Activated naive CD4-positive, alpha-beta T cell treated with anti-CD3 and anti-CD28 coated beads, Interleukin-2, amount 50 U/mL, for 24 hours (primary cell): ENCODE measurements around the gene P2RY8.
A peak's percentile ranks its signal among the peaks of the same experiment; 100 is the strongest.
"Not testable (repeated sequence)": the region's sequence is repeated elsewhere in the genome, so short reads cannot be mapped to it uniquely, and the experiment has no call there.

Experiments used
- H3K27ac Mint-ChIP-seq: one replicate; pipeline ENCODE4 v1.8.0; 2021; ENCODE audit warnings: mild to moderate bottlenecking, mixed read lengths
- H3K27me3 Mint-ChIP-seq: one replicate; pipeline ENCODE4 v1.8.0; 2021; ENCODE audit warnings: mixed read lengths
- H3K36me3 Mint-ChIP-seq: one replicate; pipeline ENCODE4 v1.8.0; 2021; ENCODE audit warnings: mixed read lengths
- H3K4me1 Mint-ChIP-seq: one replicate; pipeline ENCODE4 v1.8.0; 2021; ENCODE audit warnings: mixed read lengths
- H3K4me3 Mint-ChIP-seq: one replicate; pipeline ENCODE4 v1.8.0; 2021; ENCODE audit warnings: mild to moderate bottlenecking, mixed read lengths
- H3K9me3 Mint-ChIP-seq: one replicate; pipeline ENCODE4 v1.8.0; 2021; ENCODE audit warnings: mixed read lengths

P2RY8 gene

DNA sequence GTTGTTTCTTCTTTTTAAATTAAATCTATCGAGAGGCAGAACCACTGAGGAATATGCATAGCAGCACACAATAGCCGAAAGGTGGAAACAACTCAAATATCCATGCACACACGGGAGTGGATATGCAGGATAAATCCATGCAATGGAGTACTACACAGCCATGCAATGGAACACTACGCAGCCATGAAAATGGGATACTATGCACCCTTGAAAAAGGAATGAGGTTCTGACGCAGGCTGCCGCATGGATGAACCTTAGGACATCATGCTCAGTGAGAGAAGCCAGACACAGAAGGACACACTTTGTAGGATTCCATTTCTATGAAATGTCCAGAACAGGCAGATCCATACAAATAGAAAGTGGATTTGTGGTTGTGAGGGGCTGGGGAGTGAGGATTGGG is 18.4 kb upstream of the P2RY8 start:
- Mint-ChIP-seq H3K27me3 (no peaks in the 10 kb centered on the region), H3K9me3 (peaks cover 14% of the 10 kb centered on the region), H3K4me1 (peaks cover 64% of the 10 kb centered on the region), H3K4me3 (peak overlapping the region; percentile 62), H3K36me3 (peaks cover 12% of the 10 kb centered on the region), H3K27ac (peak overlapping the region; percentile 87)

GRCh38 chrX:1554469-1555210 is 17.7 kb upstream of the P2RY8 start:
- peaks cover 14% of the 10 kb centered on the region for H3K9me3 Mint-ChIP-seq
- H3K4me3 Mint-ChIP-seq, result peak overlapping the region; percentile 62
- peak overlapping the region; percentile 87 for H3K27ac Mint-ChIP-seq
- H3K4me1 Mint-ChIP-seq, result peaks cover 69% of the 10 kb centered on the region
- H3K36me3 Mint-ChIP-seq, result peaks cover 14% of the 10 kb centered on the region
- no peaks in the 10 kb centered on the region for H3K27me3 Mint-ChIP-seq

GRCh38 chrX:1551959-1552546 is 15.1 kb upstream of the P2RY8 start:
- H3K27me3 Mint-ChIP-seq, result no peaks in the 10 kb centered on the region
- H3K4me1 Mint-ChIP-seq, result peaks cover 53% of the 10 kb centered on the region
- H3K27ac Mint-ChIP-seq, result peak overlapping the region; percentile 96
- H3K9me3 Mint-ChIP-seq, result peaks cover 9% of the 10 kb centered on the region
- H3K4me3 Mint-ChIP-seq, result peak overlapping the region; percentile 36
- peaks cover 12% of the 10 kb centered on the region for H3K36me3 Mint-ChIP-seq

DNA sequence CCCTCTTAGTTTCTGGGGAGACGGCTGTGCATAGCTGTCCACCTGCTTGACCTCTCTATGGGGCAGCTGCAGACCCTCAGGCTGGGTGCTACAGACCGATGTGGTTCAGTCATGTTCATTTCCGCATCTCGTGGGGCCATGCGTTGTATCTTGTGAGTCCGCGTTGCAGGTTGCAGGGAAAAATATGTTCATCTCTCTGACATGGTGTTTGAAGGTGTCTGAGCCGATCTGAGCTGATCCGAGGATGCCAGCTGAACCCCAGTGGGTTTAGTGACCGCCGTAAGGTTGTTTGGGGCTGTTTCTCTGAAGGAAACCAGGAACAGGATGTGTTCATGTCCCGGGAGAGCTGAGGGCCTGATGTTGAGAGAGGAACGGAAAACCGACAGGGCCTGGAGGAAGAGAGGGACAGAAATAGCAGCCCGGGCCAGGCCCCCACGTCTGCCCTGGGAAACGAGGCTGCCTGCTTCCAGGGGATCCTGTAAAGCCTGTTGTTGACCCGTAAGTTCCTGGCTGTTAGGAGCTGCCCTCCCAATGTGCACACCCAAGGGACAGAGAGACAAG is 9.8 kb upstream of the P2RY8 start:
- no peaks in the 10 kb centered on the region for H3K27me3 Mint-ChIP-seq
- H3K27ac Mint-ChIP-seq, result peak overlapping the region; percentile 82
- H3K4me1 Mint-ChIP-seq, result peaks cover 32% of the 10 kb centered on the region
- peaks cover 9% of the 10 kb centered on the region for H3K9me3 Mint-ChIP-seq
- peaks cover 6% of the 10 kb centered on the region for H3K36me3 Mint-ChIP-seq
- no peak overlapping the region for H3K4me3 Mint-ChIP-seq

GRCh38 chrX:1545776-1546408 is 8.9 kb upstream of the P2RY8 start:
- peak overlapping the region; percentile 25 for H3K27ac Mint-ChIP-seq
- H3K9me3 Mint-ChIP-seq, result peaks cover 7% of the 10 kb centered on the region
- peaks cover 23% of the 10 kb centered on the region for H3K4me1 Mint-ChIP-seq
- H3K27me3 Mint-ChIP-seq, result no peaks in the 10 kb centered on the region
- no peak overlapping the region for H3K4me3 Mint-ChIP-seq
- H3K36me3 Mint-ChIP-seq, result peaks cover 5% of the 10 kb centered on the region

DNA sequence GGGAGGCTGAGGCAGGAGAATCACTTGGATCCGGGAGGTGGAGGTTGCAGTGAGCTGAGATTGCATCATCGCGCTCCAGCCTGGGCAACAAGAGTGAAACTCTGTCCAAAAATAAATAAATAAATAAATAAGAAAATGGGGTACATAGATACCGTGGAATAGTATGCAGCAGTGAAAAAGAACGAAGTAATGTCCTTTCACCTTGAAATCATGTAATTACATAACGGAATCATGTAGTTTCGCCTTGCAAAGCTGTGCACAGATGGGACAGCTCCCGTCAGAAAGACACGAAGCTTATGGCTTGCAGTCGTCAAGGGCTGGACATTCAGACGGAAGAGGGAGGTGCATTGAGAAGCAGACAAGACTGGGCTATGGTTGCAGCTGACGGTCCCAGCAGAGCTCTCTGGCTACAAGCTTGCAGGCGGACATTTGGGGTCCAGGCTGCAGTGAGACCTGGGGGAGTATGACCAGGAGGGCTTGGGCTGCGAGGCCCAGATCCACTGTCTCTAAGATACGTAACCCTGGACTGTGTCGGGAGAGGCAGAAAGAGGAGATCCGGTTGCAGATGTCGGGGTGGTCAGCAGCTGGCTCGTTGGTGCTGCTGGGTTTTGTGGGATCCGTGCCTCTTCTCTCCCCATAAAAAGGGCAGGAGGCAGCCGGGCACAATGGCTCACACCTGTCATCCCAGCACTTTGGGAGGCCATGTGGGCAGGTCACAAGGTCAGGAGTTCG is 6.2 kb upstream of the P2RY8 start:
- Mint-ChIP-seq H3K4me3 (no peak overlapping the region), H3K27me3 (no peaks in the 10 kb centered on the region), H3K9me3 (peaks cover 7% of the 10 kb centered on the region), H3K27ac (peak overlapping the region; percentile 86), H3K4me1 (peaks cover 10% of the 10 kb centered on the region), H3K36me3 (peaks cover 3% of the 10 kb centered on the region)

DNA sequence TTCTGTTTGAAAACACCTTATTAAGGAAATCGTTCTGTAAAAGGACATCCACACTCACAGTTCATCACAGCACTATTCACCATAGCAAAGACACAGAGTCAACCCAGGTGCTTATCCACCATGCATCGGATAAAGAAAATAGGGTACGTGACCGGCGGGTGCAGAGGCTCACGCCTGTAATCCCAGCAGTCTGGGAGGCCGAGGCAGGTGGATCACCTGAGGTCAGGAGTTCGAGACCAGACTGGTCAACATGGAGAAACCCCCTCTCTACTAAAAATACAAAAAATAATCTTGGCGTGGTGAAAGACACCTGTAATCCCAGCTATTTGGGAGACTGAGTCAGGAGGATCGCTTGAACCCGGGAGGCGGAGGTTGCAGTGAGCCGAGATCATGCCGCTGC is 2.2 kb upstream of the P2RY8 start:
- H3K27ac Mint-ChIP-seq, result peak overlapping the region; percentile 26
- H3K27me3 Mint-ChIP-seq, H3K4me3 Mint-ChIP-seq, H3K9me3 Mint-ChIP-seq, H3K36me3 Mint-ChIP-seq: not testable (repeated sequence)
- peaks cover 22% of the 10 kb centered on the region for H3K4me1 Mint-ChIP-seq

DNA sequence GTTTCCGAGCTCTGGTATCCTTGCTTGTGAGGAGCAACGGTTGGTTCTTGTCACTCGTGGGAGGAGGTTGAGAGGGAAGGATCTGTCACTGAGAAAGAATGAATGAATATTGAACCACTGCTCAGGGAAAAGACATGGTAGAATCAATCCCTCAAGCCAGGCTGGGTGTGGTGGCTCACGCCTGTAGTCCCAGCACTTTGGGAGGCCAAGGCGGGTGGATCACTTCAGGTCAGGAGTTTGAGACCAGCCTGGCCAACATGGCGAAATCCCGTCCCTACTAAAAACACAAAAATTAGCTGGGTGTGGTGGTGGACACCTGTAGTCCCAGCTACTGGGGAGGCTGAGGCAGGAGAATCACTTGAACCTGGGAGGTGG is 718 bp upstream of the P2RY8 start:
- H3K9me3 Mint-ChIP-seq, H3K27me3 Mint-ChIP-seq, H3K36me3 Mint-ChIP-seq: not testable (repeated sequence)
- H3K4me3 Mint-ChIP-seq, result peak overlapping the region; percentile 91
- peaks cover 28% of the 10 kb centered on the region for H3K4me1 Mint-ChIP-seq
- peak overlapping the region; percentile 97 for H3K27ac Mint-ChIP-seq

DNA sequence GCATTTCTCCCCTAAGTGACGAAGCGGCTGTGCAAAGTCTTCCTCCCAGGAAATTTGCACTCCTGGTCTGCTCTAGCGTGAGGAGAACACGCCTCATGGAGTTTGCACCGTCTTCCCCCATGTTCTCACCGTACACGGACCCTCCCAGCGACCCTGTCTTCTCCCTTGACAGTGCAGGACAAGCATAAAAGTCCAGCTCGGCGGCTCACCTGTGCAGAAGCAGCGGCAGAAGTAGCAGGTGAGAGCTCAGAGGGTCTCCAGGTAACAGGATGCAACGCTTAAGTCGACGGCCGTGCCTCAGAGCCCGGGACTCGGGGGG is 314 bp downstream of the P2RY8 start:
- peaks cover 31% of the 10 kb centered on the region for H3K4me1 Mint-ChIP-seq
- H3K36me3 Mint-ChIP-seq, result peaks cover 3% of the 10 kb centered on the region
- H3K9me3 Mint-ChIP-seq, result no peaks in the 10 kb centered on the region
- H3K27ac Mint-ChIP-seq, result peak overlapping the region; percentile 97
- no peaks in the 10 kb centered on the region for H3K27me3 Mint-ChIP-seq
- H3K4me3 Mint-ChIP-seq, result peak overlapping the region; percentile 91

DNA sequence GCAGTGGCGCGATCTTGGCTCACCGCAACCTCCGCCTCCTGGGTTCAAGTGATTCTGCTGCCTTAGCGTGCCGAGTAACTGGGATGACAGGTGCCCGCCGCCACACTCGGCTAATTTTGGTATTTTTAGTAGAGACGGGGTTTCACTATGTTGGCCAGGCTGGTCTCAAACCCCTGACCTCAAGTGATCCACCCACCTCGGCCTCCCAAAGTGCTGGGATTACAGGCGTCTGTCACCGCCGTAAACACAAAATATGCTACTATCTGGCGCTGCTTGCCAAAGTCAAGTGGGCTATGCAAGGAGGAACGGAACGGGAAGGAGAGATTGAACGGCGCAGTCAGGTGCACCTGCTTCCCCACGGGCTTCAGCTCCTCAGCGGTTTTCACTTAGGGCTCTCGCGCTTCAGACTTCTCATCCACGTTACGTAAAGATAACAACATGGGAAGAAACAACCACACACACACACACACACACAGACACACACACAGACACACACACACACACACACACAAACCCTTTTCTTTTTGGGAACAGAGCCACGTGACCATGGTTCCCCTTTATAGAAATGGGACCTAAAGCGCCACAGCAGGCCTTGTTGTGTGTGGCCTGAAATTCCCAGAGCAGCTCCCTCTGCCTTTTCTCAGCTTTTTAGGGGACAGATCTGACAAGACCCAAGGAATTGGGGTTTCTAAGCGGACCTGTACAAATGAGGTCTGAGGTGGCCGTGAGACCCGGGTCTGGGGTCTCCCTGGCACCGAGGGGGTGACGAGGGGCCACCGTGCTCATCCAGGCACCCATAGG is 1.5 kb downstream of the P2RY8 start:
- no peaks in the 10 kb centered on the region for H3K9me3 Mint-ChIP-seq
- H3K4me3 Mint-ChIP-seq, result peak overlapping the region; percentile 91
- no peaks in the 10 kb centered on the region for H3K27me3 Mint-ChIP-seq
- peaks cover 31% of the 10 kb centered on the region for H3K4me1 Mint-ChIP-seq
- H3K36me3 Mint-ChIP-seq, result peaks cover 3% of the 10 kb centered on the region
- peak overlapping the region; percentile 97 for H3K27ac Mint-ChIP-seq

- Mint-ChIP-seq H3K9me3 (no peaks in the 10 kb centered on the region), H3K27ac (peak overlapping the region; percentile 97), H3K4me3 (peak overlapping the region; percentile 91), H3K4me1 (peaks cover 31% of the 10 kb centered on the region), H3K27me3 (no peaks in the 10 kb centered on the region), H3K36me3 (peaks cover 3% of the 10 kb centered on the region)
Measured at GRCh38 chrX:1534301-1535168, 2.5 kb downstream of the P2RY8 start.

DNA sequence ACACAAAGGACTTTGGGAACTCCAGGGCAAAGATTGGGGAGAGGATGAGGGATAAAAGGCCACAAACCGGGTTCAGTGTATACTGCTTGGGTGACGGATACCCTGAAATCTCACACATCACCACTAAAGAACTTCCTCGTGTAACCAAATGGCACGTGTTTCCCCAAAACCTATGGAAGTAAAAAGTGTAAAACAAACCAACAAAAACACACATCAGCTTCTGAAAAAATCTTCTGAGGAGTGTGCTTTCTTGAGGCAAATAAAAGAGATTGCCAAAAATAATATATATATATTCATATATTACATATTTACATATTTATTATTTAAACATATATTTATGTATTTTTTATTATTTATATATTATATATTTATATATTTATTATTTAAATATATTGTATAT is 3.9 kb downstream of the P2RY8 start:
- Mint-ChIP-seq H3K36me3 (peaks cover 3% of the 10 kb centered on the region), H3K27me3 (no peaks in the 10 kb centered on the region), H3K9me3 (no peaks in the 10 kb centered on the region), H3K4me3 (no peak overlapping the region), H3K4me1 (peaks cover 31% of the 10 kb centered on the region), H3K27ac (no peak overlapping the region)

DNA sequence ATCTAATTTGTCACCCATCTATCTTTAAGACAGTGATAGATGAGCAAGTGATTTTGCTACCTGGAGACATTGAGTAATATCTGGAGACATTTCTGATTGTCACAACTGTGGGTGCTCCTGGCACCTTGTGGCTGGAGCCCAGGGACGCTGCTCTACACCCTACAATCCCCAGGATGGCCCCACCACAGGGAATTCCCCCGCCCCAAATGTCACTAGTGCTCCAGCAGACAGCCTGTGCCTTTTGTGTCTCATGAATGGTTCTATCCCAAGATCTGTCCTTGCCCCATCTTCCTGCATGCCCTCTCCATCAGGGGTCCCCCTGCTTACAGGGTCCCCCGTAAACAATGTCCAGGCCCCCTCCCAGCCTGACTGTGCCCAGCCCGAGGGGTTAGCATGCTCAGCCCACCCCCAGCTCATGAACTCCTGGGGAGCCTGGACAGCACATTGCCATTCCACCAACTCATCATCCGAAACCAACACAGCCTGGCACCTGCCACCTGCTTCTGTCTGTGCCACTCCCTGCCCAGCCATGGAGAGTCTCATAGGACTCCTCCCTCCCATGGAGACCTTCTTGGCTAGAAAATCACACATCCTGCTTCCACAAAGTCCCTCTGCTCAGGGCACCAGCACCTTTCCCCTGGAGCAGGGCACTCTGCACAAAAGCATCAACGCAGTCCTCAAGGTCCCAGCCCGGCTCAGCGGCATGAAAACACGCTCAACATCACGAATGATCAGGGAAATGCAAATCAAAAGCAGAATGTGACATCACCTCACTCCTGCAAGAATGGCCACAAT is 5.7 kb downstream of the P2RY8 start:
- Mint-ChIP-seq H3K9me3 (no peaks in the 10 kb centered on the region), H3K27me3 (no peaks in the 10 kb centered on the region), H3K4me3 (no peak overlapping the region), H3K27ac (no peak overlapping the region), H3K4me1 (peaks cover 18% of the 10 kb centered on the region), H3K36me3 (peaks cover 3% of the 10 kb centered on the region)

- H3K9me3 Mint-ChIP-seq, result no peaks in the 10 kb centered on the region
- no peaks in the 10 kb centered on the region for H3K27me3 Mint-ChIP-seq
- no peak overlapping the region for H3K4me3 Mint-ChIP-seq
- H3K4me1 Mint-ChIP-seq, result peaks cover 11% of the 10 kb centered on the region
- H3K36me3 Mint-ChIP-seq, result peaks cover 3% of the 10 kb centered on the region
- no peak overlapping the region for H3K27ac Mint-ChIP-seq
Measured at GRCh38 chrX:1529756-1530155, 7.2 kb downstream of the P2RY8 start.
